DND-41 (cell line): Measurements from ENCODE around the gene MMP19.

Source experiments
- ATAC-seq: fragments of 200-7000 bp; cut with Tn5 transposase; 3 replicates; pipeline ENCODE4 v1.9.1; 2021; ENCODE audit warnings: low read depth; ENCODE audit not compliant: insufficient read depth
- DNase-seq: peaks from one replicate; pipeline ENCODE4 v3.0.0-alpha.2; 2020
- H2AFZ ChIP-seq: 2 replicates; pipeline ENCODE4 v1.6.0; 2012; ENCODE audit warnings: low read depth, low read length
- H3K27ac ChIP-seq: 2 replicates; pipeline ENCODE4 v1.5.1; 2012; ENCODE audit warnings: low read length, inconsistent platforms
- H3K27me3 ChIP-seq: fragments of 200-600 bp; sonication (generic); 2 replicates; pipeline ENCODE4 v1.6.0; 2012; ENCODE audit warnings: low read length, mild to moderate bottlenecking, inconsistent platforms; ENCODE audit not compliant: insufficient read depth, poor library complexity
- H3K36me3 ChIP-seq: 2 replicates; pipeline ENCODE4 v1.5.1; 2012; ENCODE audit warnings: low read length, inconsistent platforms; ENCODE audit not compliant: insufficient read depth
- H3K4me1 ChIP-seq: 2 replicates; pipeline ENCODE4 v1.5.1; 2012; ENCODE audit warnings: mild to moderate bottlenecking, low read length; ENCODE audit not compliant: insufficient read depth
- H3K4me2 ChIP-seq: 2 replicates; pipeline ENCODE4 v1.6.0; 2012; ENCODE audit warnings: mild to moderate bottlenecking, moderate library complexity, low read length, inconsistent platforms; ENCODE audit not compliant: insufficient read depth
- H3K4me3 ChIP-seq, 2 experiments: fragments of 200-600 bp in 1 of 2; shearing (Covaris generic) in 1 of 2; 2 replicates each; pipeline ENCODE4 v1.5.1; 2012 to 2016; ENCODE audit warnings: inconsistent platforms in 2 of 2, low read length in 2 of 2, mild to moderate bottlenecking in 2 of 2, low read depth in 1 of 2, moderate library complexity in 1 of 2
- H3K79me2 ChIP-seq: 2 replicates; pipeline ENCODE4 v1.6.0; 2012; ENCODE audit warnings: low read length, inconsistent platforms; ENCODE audit not compliant: insufficient read depth
- H3K9ac ChIP-seq: 2 replicates; pipeline ENCODE4 v1.6.0; 2012; ENCODE audit warnings: low read depth, mild to moderate bottlenecking, inconsistent platforms, low read length, moderate library complexity
- H3K9me3 ChIP-seq: 2 replicates; pipeline ENCODE4 v1.5.1; 2012; ENCODE audit warnings: low read length, moderate library complexity, mild to moderate bottlenecking, inconsistent platforms; ENCODE audit not compliant: insufficient read depth, severe bottlenecking
- H4K20me1 ChIP-seq: 2 replicates; pipeline ENCODE4 v1.6.0; 2012; ENCODE audit warnings: low read length; ENCODE audit not compliant: insufficient read depth
- CTCF ChIP-seq: IDR thresholded peaks from 2 replicates; pipeline ENCODE4 v1.5.1; 2012; ENCODE audit warnings: borderline replicate concordance, low read length, moderate library complexity, mild to moderate bottlenecking; ENCODE audit not compliant: poor library complexity, severe bottlenecking; ENCODE audit errors: extremely low read depth
- EZH2 ChIP-seq: IDR thresholded peaks from 3 replicates; pipeline ENCODE4 v1.6.1; 2012; ENCODE audit warnings: borderline replicate concordance, low read depth, mild to moderate bottlenecking, moderate library complexity, low read length, inconsistent platforms; ENCODE audit not compliant: severe bottlenecking

MMP19 gene

GRCh38 chr12:55829967-55830600, 12.7 kb downstream of the MMP19 start:
- Histone ChIP-seq H2AFZ (peak overlapping the region; percentile 83), H3K79me2 (peaks cover 53% of the 10 kb centered on the region), H3K9me3 (no peaks in the 10 kb centered on the region), H3K4me1 (peaks cover 54% of the 10 kb centered on the region), H3K4me3 (peak overlapping the region; percentile 78 to 91), H3K36me3 (peaks cover 24% of the 10 kb centered on the region), H3K9ac (peak overlapping the region; percentile 83), H3K27me3 (no peaks in the 10 kb centered on the region), H4K20me1 (peaks cover 5% of the 10 kb centered on the region; the same call in 1 of the 2 replicates), H3K4me2 (peak overlapping the region; percentile 96), H3K27ac (peak overlapping the region; percentile 71)
- ATAC-seq (peak; percentile 46), DNase-seq (peak; percentile 46)
- TF ChIP-seq CTCF: peak; percentile 2
- TF ChIP-seq EZH2: no peak

GRCh38 chr12:55828357-55828756, 14.4 kb downstream of the MMP19 start:
- peaks cover 70% of the 10 kb centered on the region for H3K79me2 ChIP-seq
- peaks cover 69% of the 10 kb centered on the region for H3K4me1 ChIP-seq
- peak overlapping the region; percentile 73 for H3K27ac ChIP-seq
- H3K4me3 ChIP-seq: peak overlapping the region in 1 of 2 experiments; percentile 78; a peak in 3 of 4 replicates
- H2AFZ ChIP-seq: no peak overlapping the region
- no peak for DNase-seq
- H3K4me2 ChIP-seq: peak overlapping the region; percentile 96
- no peaks in the 10 kb centered on the region for H3K27me3 ChIP-seq
- peak overlapping the region; percentile 83 for H3K9ac ChIP-seq
- ATAC-seq: no peak
- H3K9me3 ChIP-seq: no peaks in the 10 kb centered on the region
- peaks cover 7% of the 10 kb centered on the region; the same call in 1 of the 2 replicates for H4K20me1 ChIP-seq
- TF ChIP-seq CTCF (no peak), EZH2 (no peak)
- H3K36me3 ChIP-seq: peaks cover 39% of the 10 kb centered on the region

- Histone ChIP-seq H3K9ac (peak overlapping the region; percentile 83), H3K79me2 (peaks cover 74% of the 10 kb centered on the region), H3K9me3 (no peaks in the 10 kb centered on the region), H3K27ac (peak overlapping the region; percentile 38; the same call in 1 of the 2 replicates), H3K4me3 (peak overlapping the region; percentile 2 to 78; a peak in 2 of 4 replicates), H3K4me2 (peak overlapping the region; percentile 96), H3K27me3 (no peaks in the 10 kb centered on the region), H3K4me1 (peaks cover 69% of the 10 kb centered on the region), H2AFZ (no peak overlapping the region), H3K36me3 (peaks cover 44% of the 10 kb centered on the region), H4K20me1 (peaks cover 7% of the 10 kb centered on the region; the same call in 1 of the 2 replicates)
- TF ChIP-seq EZH2: no peak
- no peak for TF ChIP-seq CTCF
- ATAC-seq: no peak
- no peak for DNase-seq
Observed at GRCh38 chr12:55827806-55828205, 14.9 kb downstream of the MMP19 start.
